Cardiac fibroblast (primary cell): ENCODE data around the gene DNAJB6.
A peak's percentile ranks its signal among the peaks of the same experiment; 100 is the strongest.

Experiments used
- DNase-seq, 2 donors: peaks; one replicate each; pipeline versions ENCODE4 v3.0.0 to v3.0.0-alpha.2; 2010; ENCODE audit warnings: low read depth in 2 of 2
- H3K4me3 ChIP-seq, 2 donors: replicated peaks in 1 of 2; 1 replicate in 1 of 2; 2 replicates in 1 of 2; pipeline ENCODE4 v1.5.1; 2011; ENCODE audit warnings: low read depth in 2 of 2, low read length in 2 of 2, mild to moderate bottlenecking in 2 of 2, moderate library complexity in 1 of 2
- CTCF ChIP-seq: IDR thresholded peaks from one replicate; pipeline ENCODE4 v1.5.1; 2011; ENCODE audit warnings: low read depth, mild to moderate bottlenecking, low read length, inconsistent platforms

DNAJB6 gene

GRCh38 chr7:157339777-157340677 is 3.2 kb downstream of the DNAJB6 start:
- H3K4me3 ChIP-seq, result no peak overlapping the region
- TF ChIP-seq CTCF, result peak; percentile 92
- DNase-seq, result peak; percentile 79 to 82

- no peak overlapping the region for H3K4me3 ChIP-seq
- TF ChIP-seq CTCF, result no peak
- DNase-seq, result peak; percentile 86 to 93
Observed at GRCh38 chr7:157347217-157347904, 10.6 kb downstream of the DNAJB6 start.

- H3K4me3 ChIP-seq, result no peak overlapping the region
- no peak for DNase-seq
- no peak for TF ChIP-seq CTCF
Observed at GRCh38 chr7:157348548-157348947, 11.7 kb downstream of the DNAJB6 start.

- H3K4me3 ChIP-seq, result no peak overlapping the region
- no peak for DNase-seq
Observed at GRCh38 chr7:157352516-157352915, 15.7 kb downstream of the DNAJB6 start.

GRCh38 chr7:157355784-157356511 is 19.1 kb downstream of the DNAJB6 start:
- H3K4me3 ChIP-seq, result no peak overlapping the region
- peak; percentile 22 to 26 for DNase-seq
- no peak for TF ChIP-seq CTCF

More at GRCh38 chr7:157352516-157352915, 15.7 kb downstream of the DNAJB6 start:
- TF ChIP-seq CTCF, result no peak

GRCh38 chr7:157357129-157358040 is 20.6 kb downstream of the DNAJB6 start:
- no peak overlapping the region for H3K4me3 ChIP-seq
- TF ChIP-seq CTCF, result no peak
- DNase-seq, result no peak
